Hematopoietic multipotent progenitor cell treated with erythropoietin and hydrocortisone succinate and interleukin-3 and kit ligand, for 8 days (in vitro differentiated cells): ENCODE results near the gene GATA2.

ENCODE experiments used
- DNase-seq: peaks from one replicate; pipeline ENCODE4 v3.0.0-alpha.2; 2015

Gene GATA2

GRCh38 chr3:128501431-128501830, 8.4 kb upstream of the GATA2 start:
- DNase-seq, result no peak

- DNase-seq, result no peak
Observed at GRCh38 chr3:128500556-128500955, 7.6 kb upstream of the GATA2 start.

GRCh38 chr3:128499724-128500275, 6.8 kb upstream of the GATA2 start:
- no peak for DNase-seq

- DNase-seq, result no peak
Observed at GRCh38 chr3:128498901-128499530, 6.0 kb upstream of the GATA2 start.

DNA sequence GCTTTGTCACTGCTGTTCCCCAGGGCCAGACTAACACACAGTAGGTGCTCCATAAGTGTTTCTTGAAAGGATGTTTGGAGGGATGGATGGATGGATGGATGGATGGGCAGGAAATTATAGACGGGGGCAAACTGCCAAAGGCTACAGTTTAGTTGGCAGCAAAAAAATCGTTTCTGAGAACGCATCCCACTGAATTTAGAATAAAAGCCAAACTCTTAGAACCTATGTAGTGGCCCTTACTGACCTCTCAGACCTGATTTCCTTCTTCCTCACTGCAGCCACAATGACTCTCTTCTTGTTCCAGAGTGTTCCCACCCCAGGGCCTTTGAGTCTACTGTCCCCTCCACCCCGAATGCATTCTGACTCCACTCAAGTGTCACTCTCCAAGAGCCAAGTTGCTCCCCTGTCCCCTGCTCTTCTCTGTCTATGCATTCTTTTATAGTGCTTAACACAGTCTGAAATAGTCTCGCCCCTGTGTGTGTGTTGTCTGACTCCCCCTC, 5.2 kb upstream of the GATA2 start:
- no peak for DNase-seq

DNA sequence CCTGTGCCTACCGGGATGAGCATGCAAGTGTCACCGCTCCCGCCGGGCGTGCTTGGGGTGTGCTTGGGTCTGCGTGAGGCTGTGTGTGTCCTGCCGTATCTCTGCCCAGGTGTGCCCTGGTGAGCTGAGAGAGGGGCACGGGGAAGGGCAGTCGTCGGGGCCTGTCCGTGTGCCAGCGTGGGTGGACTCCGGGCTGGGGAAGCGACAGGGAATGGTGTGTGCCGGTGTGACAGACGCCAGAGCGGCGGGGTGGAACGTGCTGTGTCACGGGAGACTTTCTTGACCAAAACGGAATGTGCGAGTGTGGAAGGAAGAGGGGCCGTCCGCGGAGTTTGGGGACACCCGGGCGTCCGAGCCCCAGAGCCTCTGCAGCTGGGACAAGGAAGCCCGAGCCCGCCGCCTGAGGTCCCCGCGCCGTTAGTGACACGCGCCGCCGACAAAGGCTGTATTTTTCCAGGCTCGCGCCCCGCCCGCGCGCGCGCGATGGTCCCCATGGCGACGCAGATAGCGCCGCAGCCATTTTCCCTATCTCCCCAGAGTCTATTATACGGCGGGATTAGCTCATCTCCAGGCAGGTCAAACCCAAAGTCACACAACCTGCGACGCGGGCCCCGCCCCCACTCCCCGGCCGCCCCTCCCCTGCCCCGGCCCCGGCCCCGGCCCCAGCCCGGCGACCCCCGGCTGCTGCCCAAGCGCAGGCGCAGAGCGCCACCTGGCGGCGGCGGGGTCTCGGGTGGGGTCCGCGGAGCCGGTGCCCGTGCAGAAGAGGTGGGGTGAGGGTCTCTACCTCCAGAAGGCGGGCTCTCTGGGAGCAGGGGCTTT, 4.5 kb upstream of the GATA2 start:
- DNase-seq, result peak; percentile 84

DNA sequence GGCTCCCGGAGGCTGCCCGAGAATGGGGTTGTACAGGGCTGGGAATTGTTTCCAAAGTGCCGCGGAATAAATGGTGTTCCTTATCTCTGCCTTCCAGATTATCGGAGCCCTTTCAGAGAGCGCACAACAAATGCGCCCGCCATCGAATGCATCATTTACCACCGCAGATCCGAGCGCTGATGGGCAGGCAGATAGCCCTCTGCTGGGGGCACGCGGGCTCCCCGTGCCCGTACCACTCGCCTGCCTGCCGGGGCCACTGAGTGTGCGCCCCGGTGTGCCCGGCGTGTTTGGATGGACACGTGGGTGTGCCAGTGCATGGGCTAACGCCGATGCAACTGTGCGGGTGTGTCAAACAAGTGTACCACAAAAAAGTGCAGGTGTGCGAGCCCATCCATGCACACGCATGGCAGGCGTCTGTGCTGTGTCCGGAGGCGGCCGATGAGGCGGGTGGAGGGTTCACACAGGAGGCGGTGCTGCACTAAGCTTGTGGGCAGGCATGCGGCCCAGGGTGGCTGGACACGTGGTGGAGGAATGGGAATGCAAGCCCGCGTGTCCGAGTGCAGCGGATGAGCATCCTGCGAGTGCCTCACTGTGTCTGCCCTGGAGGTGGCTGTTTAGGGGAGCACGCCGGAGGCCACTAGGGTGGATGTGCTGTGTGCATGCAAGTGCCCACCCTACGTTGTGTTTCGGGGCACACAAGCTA, 3.8 kb upstream of the GATA2 start:
- peak; percentile 27 for DNase-seq

- DNase-seq, result no peak
Observed at GRCh38 chr3:128496019-128496601, 3.1 kb upstream of the GATA2 start.

- DNase-seq, result peak; percentile 84
Observed at GRCh38 chr3:128495435-128495970, 2.5 kb upstream of the GATA2 start.

GRCh38 chr3:128494367-128494650, 1.3 kb upstream of the GATA2 start:
- no peak for DNase-seq

DNA sequence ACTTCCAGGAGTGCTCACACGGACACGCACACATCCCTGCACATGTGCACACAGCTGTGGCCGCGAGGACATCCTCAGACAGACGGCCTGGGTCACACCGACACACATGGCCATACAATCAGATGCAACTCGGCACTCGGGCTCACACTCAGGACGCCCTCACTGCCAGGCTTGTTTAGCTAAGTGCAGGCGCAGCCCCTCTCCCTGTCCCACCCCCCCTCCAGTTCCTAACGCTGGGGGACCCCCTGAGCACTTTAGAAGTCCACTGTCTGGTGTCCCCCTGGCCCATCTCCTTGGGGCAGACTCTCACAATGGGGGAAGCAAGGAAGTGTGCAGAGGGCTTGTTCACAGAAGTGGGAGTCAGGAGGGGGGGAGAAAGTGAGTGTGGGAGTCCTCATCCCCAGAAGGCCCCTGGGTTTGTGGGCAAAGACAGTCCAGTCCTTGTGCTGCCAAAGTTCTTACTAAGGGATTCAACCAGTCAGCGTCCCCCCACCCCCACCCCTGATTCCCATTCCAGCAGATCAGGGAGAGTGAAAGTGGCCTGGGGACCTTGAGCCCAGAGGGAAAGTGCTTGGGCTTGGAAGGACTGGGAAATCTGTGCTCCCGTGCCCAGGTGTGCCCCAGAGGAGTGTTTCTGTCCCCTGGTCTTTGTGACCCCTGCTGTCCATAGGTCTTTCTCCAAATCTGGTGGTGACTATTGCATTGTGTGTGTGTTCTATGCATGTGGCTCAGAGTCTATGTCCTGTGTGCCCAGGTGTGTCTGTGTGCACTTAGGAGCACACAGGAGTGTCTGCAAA, 767 bp upstream of the GATA2 start:
- no peak for DNase-seq

- peak; percentile 35 for DNase-seq
Observed at GRCh38 chr3:128491941-128492670, 895 bp downstream of the GATA2 start.

GRCh38 chr3:128491691-128491940, 1.4 kb downstream of the GATA2 start:
- DNase-seq, result peak; percentile 30

GRCh38 chr3:128490915-128491690, 1.9 kb downstream of the GATA2 start:
- peak; percentile 34 for DNase-seq

DNA sequence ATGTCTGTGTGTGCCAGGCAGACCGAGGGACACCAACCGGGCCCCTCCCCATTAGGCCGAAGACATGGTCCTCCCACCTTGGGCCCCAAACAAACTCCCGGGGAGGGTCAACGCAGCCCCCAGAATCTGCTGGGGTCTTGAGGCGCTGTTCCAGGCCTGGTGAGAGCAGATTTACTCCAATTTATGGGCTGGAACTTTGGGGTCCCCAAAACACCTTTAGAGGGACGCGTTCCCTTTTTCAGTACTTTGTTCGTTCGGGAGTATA, 2.4 kb downstream of the GATA2 start:
- no peak for DNase-seq

DNA sequence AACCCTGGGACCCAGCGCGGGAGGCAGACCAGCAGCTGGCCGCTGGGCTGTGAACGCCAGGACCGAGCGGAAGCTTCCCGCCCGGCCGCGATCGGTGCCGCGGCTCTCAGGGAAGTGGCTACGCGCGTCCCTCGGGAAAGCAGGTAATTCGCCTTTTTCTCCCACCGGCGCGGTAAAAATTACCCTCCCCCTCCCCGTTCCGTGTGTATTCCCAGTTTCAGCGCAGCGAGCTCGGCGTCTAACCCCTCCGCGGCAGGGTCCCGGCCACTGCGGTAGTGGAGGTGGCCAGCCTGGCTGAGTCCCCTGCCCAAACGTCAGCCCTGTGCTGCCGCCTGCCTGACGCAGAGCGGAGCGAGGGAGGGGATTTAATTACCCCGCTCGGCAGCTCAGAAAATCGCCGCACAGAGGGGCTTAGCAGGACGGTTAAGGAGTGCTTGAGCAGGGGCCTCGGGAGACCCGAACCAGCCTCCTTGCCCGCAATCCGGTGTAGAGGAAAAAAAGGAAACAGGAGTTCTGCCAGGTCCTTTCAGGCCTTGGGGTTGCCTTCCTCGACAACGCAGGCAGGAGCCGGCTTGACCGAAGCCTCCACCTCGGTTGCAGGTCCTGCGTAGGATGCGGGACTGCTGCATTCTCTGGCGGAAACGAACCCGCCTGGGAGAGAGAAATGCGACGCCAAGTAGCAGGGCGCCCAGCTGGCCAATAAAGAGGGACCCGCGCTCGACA, 2.9 kb downstream of the GATA2 start:
- peak; percentile 54 for DNase-seq

DNA sequence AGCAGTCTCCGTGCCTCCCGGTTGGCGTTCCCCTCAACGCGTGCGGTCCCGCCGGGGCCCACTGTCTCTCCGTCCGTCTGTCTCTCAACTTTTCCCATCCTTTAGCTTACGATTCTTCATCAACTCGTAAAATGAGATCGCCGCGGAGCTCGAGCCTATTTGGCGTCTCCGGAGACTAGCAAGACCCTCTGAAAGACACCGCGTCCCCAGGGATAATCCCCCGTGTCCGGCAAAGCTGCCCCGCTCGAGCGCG, 3.4 kb downstream of the GATA2 start:
- DNase-seq, result peak; percentile 46

GRCh38 chr3:128488991-128489673, 3.9 kb downstream of the GATA2 start:
- peak; percentile 63 for DNase-seq

DNA sequence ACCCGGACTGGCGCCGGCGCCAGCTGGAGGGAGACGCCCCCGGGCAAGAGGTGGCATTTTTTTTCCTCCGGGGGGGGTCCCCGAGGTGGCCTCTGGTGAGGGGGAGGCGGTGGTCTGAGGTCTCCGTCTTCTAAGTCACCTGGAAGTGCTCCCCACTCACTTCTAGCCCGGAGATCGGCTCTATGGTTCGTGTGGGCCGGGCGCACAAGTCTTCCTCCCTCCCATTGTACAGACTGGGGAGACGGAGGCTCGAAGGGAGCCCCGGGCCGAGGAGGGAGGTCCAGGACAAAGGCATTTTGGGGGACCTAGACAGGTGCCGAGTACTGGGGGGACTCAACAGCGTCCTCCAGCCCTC, 4.4 kb downstream of the GATA2 start:
- DNase-seq, result peak; percentile 60
